Heart left ventricle (tissue), 16 donors: ENCODE results near the gene NUP188. TPM values are rescaled to one million over a fixed set of nuclear protein-coding genes. Genes with fewer than 3 reads are reported as not detected.

Experiments
- ATAC-seq, 4 donors: fragments of 200-7000 bp; cut with Tn5 transposase; one replicate each; pipeline ENCODE4 v1.9.1; 2020 to 2022; ENCODE audit warnings: moderate library complexity in 4 of 4, mild to moderate bottlenecking in 3 of 4, moderate number of reproducible peaks in 1 of 4
- DNase-seq, 5 donors: peaks; one replicate each; pipeline ENCODE4 v3.0.0-alpha.2; 2020
- H3K27ac ChIP-seq, 12 donors: fragments of 200-600 bp; sonication (generic) in 4 of 12; one replicate each; pipeline versions ENCODE4 v1.5.0 to v1.8.0; 2016 to 2022; ENCODE audit warnings: mild to moderate bottlenecking in 2 of 12
- H3K27me3 ChIP-seq, 9 donors: fragments of 200-600 bp; sonication (generic) in 2 of 9; one replicate each; pipeline versions ENCODE4 v1.5.1 to v1.8.0; 2016 to 2022; ENCODE audit warnings: mild to moderate bottlenecking in 3 of 9
- H3K36me3 ChIP-seq, 9 donors: fragments of 200-600 bp; sonication (generic) in 2 of 9; one replicate each; pipeline versions ENCODE4 v1.5.0 to v1.8.0; 2018 to 2022; ENCODE audit warnings: mild to moderate bottlenecking in 2 of 9
- H3K4me1 ChIP-seq, 12 donors: fragments of 200-600 bp; sonication (generic) in 4 of 12; one replicate each; pipeline versions ENCODE4 v1.5.0 to v1.8.0; 2016 to 2022; ENCODE audit warnings: mild to moderate bottlenecking in 3 of 12
- H3K4me3 ChIP-seq, 12 donors: fragments of 200-600 bp; sonication (generic) in 4 of 12; one replicate each; pipeline versions ENCODE4 v1.5.0 to v1.8.0; 2017 to 2022; ENCODE audit warnings: mild to moderate bottlenecking in 9 of 12, moderate library complexity in 4 of 12
- H3K9me3 ChIP-seq, 12 donors: fragments of 200-600 bp; sonication (generic) in 4 of 12; one replicate each; pipeline versions ENCODE4 v1.5.0 to v1.8.0; 2016 to 2022; ENCODE audit warnings: mild to moderate bottlenecking in 1 of 12
- POLR2A ChIP-seq, 2 donors: fragments of 450-650 bp; IDR thresholded peaks; one replicate each; pipeline ENCODE4 v1.6.1; 2017; ENCODE audit warnings: antibody characterized with exemption in 2 of 2, mild to moderate bottlenecking in 2 of 2, moderate library complexity in 2 of 2
- WGBS, 4 donors: extraction: QIAGEN DNeasy Blood & Tissue Kit in 2 of 4; methylation state at CpG; one replicate each; pipeline versions ENCODE4 v1.1.5 to v1.1.7; 2013 to 2018; 5-methylcytosine and 5-hydroxymethylcytosine counted together
- intact Hi-C, 10 donors: fragments of 100-400 bp; cut with DNase I; formaldehyde crosslinking; loops; one replicate each; pipeline versions ENCODE4 v1.11.1 to v1.14.2; 2022
- polyA plus RNA-seq, 2 donors: library from polyadenylated mRNA; stranded (reverse); fragments of 200-250 nt; gene quantifications; one replicate each; pipeline ENCODE4 v1.2.3, GENCODE V29; 2013
- total RNA-seq, 9 donors: library from RNA; depleted of rRNA in 2 of 9; stranded (reverse); fragments of >200 nt in 2 of 9; fragmentation: NEBNext Ultra II Directional in 3 of 9; extraction: Animal tissue kit (Norgen Biotek cat#: 25700) in 3 of 9; gene quantifications; one replicate each; pipeline versions ENCODE4 v1.1.0 to v1.2.4, GENCODE V29; 2016 to 2023
- TF ChIP-seq, protein P1 (sequence below), 12 donors: fragments of 200-600 bp; sonication (generic) in 4 of 12; IDR thresholded peaks; one replicate each; pipeline versions ENCODE4 v1.5.0 to v1.8.0; 2018 to 2022; ENCODE audit warnings: antibody characterized with exemption in 12 of 12, mild to moderate bottlenecking in 5 of 12
- donor health status: ischemic (EF 13 %, LVEDD 7.1; RV severe dilation, severe dysfunction).
- donor health status: healthy with polysubstance abuse.
- donor health status: DM: no; HTN: yes; CAD: no.
- donor health status: DM: no; HTN: no; CAD: no.
- donor health status: ischemic (EF 25% LVEDD 6.9; RV normal size, moderate dysfunction).
- donor health status: ischemic (EF 25% LVEDD 5.7; RV mildly dilated, moderate dysfunction).
- donor health status: healthy.
- donor health status: DM: yes; HTN: yes; CAD: no.
- donor health status: ischemic (EF 35%, LVEDD 5.7; RV mildly dilated, moderate dysfunction).
- donor health status: nonischemic (EF 11% LVEDD 7.7; RV severe dilation, severe dysfunction).
- donor health status: DM: yes; HTN: yes; CAD: no.
- donor health status: PGD.
- donor health status: ischemic (EF 29% LVEDD 5.4; RV normal size, mild dysfunction).
- donor health status: nonischemic (EF 23%, LVEDD 6.1; RV moderate dilation, normal function).

Gene NUP188
- total and polyA plus RNA-seq, 11 donors, result 10.6 to 35.1 (median 22.6) TPM

DNA sequence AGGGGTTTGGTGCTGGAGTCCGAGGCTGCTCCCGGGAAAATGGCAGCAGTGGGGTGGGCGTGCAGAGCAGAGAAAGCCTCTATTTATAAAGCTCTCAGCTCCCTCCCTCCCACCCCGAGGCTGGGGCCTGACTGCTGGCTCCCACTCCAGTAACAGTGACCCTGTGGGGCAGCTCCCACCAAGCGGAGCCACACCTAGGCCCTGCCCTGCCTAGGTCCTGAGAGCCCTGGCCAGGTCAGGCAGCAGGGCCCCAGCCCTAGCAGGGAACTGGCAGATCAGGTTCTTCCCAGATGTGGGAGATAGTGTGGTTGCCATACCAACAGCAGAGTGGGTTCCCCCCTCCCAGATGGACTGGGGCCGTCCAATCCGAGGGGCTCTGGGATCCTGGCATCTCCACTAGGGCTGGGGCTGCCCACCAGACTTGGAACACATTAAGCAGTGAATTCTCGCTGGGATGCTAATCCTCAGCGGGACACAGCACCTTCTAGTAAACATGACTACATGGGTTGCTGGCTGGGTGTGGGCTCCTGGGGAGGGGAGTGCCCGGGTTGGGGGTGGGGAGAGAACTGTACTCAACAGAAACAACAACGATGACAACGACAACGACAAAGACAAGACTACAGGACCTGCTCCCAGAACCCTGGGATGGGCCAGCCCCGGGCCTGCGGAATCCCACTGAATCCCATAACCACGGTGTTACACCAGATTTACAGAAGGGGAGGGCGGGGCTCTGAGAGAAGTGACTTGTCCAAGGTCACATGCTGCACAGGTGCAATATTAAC lies 79.1 kb downstream of the NUP188 start:
- no peak for TF ChIP-seq POLR2A (IDR thresholded peaks at IDR 0.05)
- TF ChIP-seq, protein P1, sequence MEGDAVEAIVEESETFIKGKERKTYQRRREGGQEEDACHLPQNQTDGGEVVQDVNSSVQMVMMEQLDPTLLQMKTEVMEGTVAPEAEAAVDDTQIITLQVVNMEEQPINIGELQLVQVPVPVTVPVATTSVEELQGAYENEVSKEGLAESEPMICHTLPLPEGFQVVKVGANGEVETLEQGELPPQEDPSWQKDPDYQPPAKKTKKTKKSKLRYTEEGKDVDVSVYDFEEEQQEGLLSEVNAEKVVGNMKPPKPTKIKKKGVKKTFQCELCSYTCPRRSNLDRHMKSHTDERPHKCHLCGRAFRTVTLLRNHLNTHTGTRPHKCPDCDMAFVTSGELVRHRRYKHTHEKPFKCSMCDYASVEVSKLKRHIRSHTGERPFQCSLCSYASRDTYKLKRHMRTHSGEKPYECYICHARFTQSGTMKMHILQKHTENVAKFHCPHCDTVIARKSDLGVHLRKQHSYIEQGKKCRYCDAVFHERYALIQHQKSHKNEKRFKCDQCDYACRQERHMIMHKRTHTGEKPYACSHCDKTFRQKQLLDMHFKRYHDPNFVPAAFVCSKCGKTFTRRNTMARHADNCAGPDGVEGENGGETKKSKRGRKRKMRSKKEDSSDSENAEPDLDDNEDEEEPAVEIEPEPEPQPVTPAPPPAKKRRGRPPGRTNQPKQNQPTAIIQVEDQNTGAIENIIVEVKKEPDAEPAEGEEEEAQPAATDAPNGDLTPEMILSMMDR (IDR thresholded peaks at IDR 0.05), result no peak
- H3K36me3 ChIP-seq, result no peaks in the 10 kb centered on the region
- no peaks in the 10 kb centered on the region for H3K27me3 ChIP-seq
- 59 to 67% (median 61%) methylated on average over 12 to 17 of the region's 17 CpGs for WGBS, 4 donors
- no peak for DNase-seq
- no peaks in the 10 kb centered on the region for H3K9me3 ChIP-seq
- ATAC-seq, result no peak
- intact Hi-C loops, result loop anchor here in 2 of 10 donors (5.0 to 10.0 kb wide), 3 partner anchors 58 to 164 kb away; partner anchors contain the start of genes CRAT (in 1 of the 2), DOLPP1 (in 1 of the 2) and PTPA (in 1 of the 2)
- peak overlapping the region in 9 of 12 donors; percentile 65 to 96 (median 78) for H3K4me3 ChIP-seq
- H3K4me1 ChIP-seq, result peaks cover 0 to 35% (median 18%) of the 10 kb centered on the region in 12 donors
- H3K27ac ChIP-seq, result peak overlapping the region in 3 of 12 donors; percentile 29 to 81 (median 71)

DNA sequence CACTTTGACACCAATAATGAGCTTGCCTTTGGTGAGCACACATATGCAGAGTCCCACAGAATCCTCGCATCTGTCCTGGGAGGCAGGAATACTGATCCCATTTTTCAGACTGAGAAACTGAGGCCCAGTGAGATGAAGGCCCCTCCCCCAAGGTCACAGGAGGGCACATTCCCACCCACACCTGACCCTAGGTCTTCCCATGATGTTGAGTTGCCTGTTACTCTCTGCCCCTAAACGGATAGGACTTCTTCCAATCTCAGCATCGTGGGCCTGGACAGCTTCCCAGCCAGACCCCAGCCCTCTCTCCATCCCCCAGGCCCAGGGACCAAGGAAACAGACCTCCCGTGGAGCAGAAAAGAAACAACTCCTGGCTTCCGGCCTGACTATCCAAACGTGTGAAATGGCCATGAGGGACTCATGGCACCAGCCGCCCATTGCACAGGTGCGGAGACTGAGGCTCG lies 79.8 kb downstream of the NUP188 start:
- intact Hi-C loops, result loop anchor here in 2 of 10 donors (5.0 to 10.0 kb wide), 3 partner anchors 58 to 165 kb away; partner anchors contain the start of genes CRAT (in 1 of the 2), DOLPP1 (in 1 of the 2) and PTPA (in 1 of the 2)
- no peaks in the 10 kb centered on the region for H3K27me3 ChIP-seq
- no peaks in the 10 kb centered on the region for H3K9me3 ChIP-seq
- peaks cover 0 to 35% (median 18%) of the 10 kb centered on the region in 12 donors for H3K4me1 ChIP-seq
- no peaks in the 10 kb centered on the region for H3K36me3 ChIP-seq
- TF ChIP-seq, protein P1 (IDR thresholded peaks at IDR 0.05), result no peak
- TF ChIP-seq POLR2A (IDR thresholded peaks at IDR 0.05), result no peak
- WGBS, 4 donors, result 30 to 47% (median 34%) methylated on average over 9 of the region's 9 CpGs
- no peak for ATAC-seq
- H3K27ac ChIP-seq, result peak overlapping the region in 11 of 12 donors; percentile 12 to 81 (median 63)
- DNase-seq, result no peak
- H3K4me3 ChIP-seq, result peak overlapping the region; percentile 65 to 96 (median 80)

DNA sequence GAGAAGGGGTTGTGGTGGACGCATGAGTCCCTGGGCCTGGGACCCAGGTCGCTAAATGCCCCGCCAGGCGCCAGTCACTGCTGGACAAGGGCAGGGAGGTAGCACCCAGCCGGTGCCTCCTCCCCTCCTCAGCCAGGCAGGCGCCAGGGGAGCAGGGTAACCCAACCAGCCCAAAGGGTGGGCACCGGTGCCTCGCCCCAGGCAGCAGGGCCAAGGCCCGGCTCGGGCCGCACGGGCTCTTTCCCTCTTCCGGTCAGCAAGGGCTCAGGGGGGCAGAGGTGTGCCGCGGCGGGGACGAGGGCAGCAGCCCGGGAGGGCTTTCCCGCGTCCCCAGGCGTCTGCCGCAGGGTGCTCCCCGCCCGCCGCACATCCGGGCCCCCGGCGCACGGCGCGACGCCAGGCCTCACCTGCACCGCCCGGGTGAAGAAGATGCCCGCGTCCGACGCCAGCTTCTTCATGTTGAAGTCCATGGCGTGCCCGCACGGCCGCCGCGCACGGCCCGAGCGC lies 80.2 kb downstream of the NUP188 start:
- TF ChIP-seq, protein P1 (IDR thresholded peaks at IDR 0.05), result no peak

More for the DNA sequence above, 80.2 kb downstream of the NUP188 start:
- Histone ChIP-seq H3K27ac (peak overlapping the region in 11 of 12 donors; percentile 12 to 81 (median 63)), H3K9me3 (no peaks in the 10 kb centered on the region), H3K4me1 (peaks cover 0 to 35% (median 18%) of the 10 kb centered on the region in 12 donors), H3K4me3 (peak overlapping the region; percentile 65 to 96 (median 80)), H3K36me3 (no peaks in the 10 kb centered on the region), H3K27me3 (no peaks in the 10 kb centered on the region)
- WGBS, 4 donors, result 2 to 5% (median 3%) methylated on average over 6 to 47 of the region's 47 CpGs
- DNase-seq, result peak in 2 of 5 donors; percentile 27 to 69
- peak in 3 of 4 donors; percentile 2 to 12 (median 12) for ATAC-seq
- intact Hi-C loops, result loop anchor here in 3 of 10 donors (1.0 to 10.0 kb wide), 4 partner anchors 9 to 165 kb away; partner anchors contain the start of genes CRAT (in 1 of the 3), DOLPP1 (in 1 of the 3), MIGA2 (in 1 of the 3) and PTPA (in 1 of the 3)
